ENCODE data around the gene HEYL.

The HEYL gene

GRCh38 chr1:39639305-39640130 is at the start of gene HEYL:
Gene HEYL, minus strand, starts transcription at chr1:39639643. Its CDS starts 18 bp downstream, at chr1:39639625.
- Mint-ChIP-seq H3K27me3 (peaks cover 39% of the 10 kb centered on the region), H3K4me1 (ENCODE audit: low read depth) (peaks cover 11% of the 10 kb centered on the region), H3K36me3 (ENCODE audit: low read depth) (no peaks in the 10 kb centered on the region), H3K4me3 (peak within 1 kb of the TSS; percentile 74), H3K27ac (peak within 1 kb of the TSS; percentile 28), H3K9me3 (peaks cover 12% of the 10 kb centered on the region)
- intact Hi-C loops (cut with micrococcal nuclease), result no loop called here

DNA sequence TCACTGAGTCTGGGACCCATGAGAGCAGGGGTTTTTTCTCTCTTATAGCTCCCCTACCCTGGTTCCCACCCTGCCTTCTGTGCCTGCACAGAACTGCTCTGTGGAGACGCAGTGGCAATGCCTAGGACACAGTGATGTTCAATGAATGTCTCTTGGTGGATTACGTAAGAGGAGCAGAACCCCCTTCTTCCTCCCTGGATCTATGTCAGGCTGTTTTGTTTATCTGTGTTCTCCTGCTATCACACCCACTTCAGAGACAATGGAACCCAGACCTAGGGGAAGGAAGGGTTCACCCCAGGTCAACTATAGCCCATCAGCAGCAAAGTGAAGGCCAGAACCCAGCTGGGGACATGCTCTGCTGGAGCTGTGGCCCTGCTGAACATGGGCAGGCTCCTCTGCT is 49.8 kb upstream of the HEYL start:
- H3K9me3 Mint-ChIP-seq, result no peaks in the 10 kb centered on the region
- H3K36me3 Mint-ChIP-seq (ENCODE audit: low read depth), result no peaks in the 10 kb centered on the region
- intact Hi-C loops (cut with micrococcal nuclease), result no loop called here
- no peak overlapping the region for H3K4me3 Mint-ChIP-seq
- H3K27me3 Mint-ChIP-seq, result peaks cover 92% of the 10 kb centered on the region
- no peak overlapping the region for H3K27ac Mint-ChIP-seq
- H3K4me1 Mint-ChIP-seq (ENCODE audit: low read depth), result peaks cover 20% of the 10 kb centered on the region

GRCh38 chr1:39688706-39689105 is 49.3 kb upstream of the HEYL start:
- H3K9me3 Mint-ChIP-seq, result no peaks in the 10 kb centered on the region
- H3K27me3 Mint-ChIP-seq, result peaks cover 91% of the 10 kb centered on the region
- H3K4me3 Mint-ChIP-seq, result no peak overlapping the region
- no peak overlapping the region for H3K27ac Mint-ChIP-seq
- intact Hi-C loops (cut with micrococcal nuclease), result no loop called here
- H3K4me1 Mint-ChIP-seq (ENCODE audit: low read depth), result peaks cover 20% of the 10 kb centered on the region
- H3K36me3 Mint-ChIP-seq (ENCODE audit: low read depth), result no peaks in the 10 kb centered on the region

DNA sequence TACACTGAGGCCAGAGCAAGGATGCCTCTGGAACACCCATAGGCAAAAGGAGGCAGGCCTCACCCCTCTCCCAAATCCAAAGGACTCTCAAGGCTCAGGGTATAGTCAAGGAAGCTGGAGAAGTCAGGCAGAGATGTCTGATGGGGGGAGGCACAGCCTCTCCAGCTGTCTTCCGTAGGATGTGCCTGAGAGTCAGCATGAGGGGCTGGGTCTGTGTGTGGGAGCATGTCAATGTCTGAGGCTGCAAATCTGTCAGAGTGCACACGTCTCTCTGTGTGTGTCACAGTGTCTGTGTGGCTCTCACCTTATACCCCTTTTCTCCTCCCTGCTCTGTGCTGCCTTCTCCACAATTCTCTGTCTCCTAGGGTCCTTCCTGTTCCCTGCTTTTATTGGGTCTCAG is 47.8 kb upstream of the HEYL start:
- Mint-ChIP-seq H3K4me1 (ENCODE audit: low read depth) (peaks cover 15% of the 10 kb centered on the region), H3K9me3 (no peaks in the 10 kb centered on the region), H3K27ac (no peak overlapping the region), H3K36me3 (ENCODE audit: low read depth) (no peaks in the 10 kb centered on the region), H3K27me3 (peaks cover 92% of the 10 kb centered on the region), H3K4me3 (no peak overlapping the region)
- intact Hi-C loops (cut with micrococcal nuclease), result no loop called here

GRCh38 chr1:39685071-39685470 is 45.6 kb upstream of the HEYL start:
- intact Hi-C loops (cut with micrococcal nuclease), result no loop called here
- no peak overlapping the region for H3K4me3 Mint-ChIP-seq
- no peaks in the 10 kb centered on the region for H3K4me1 Mint-ChIP-seq (ENCODE audit: low read depth)
- H3K9me3 Mint-ChIP-seq, result no peaks in the 10 kb centered on the region
- H3K27me3 Mint-ChIP-seq, result peaks cover 90% of the 10 kb centered on the region
- no peaks in the 10 kb centered on the region for H3K36me3 Mint-ChIP-seq (ENCODE audit: low read depth)
- no peak overlapping the region for H3K27ac Mint-ChIP-seq

- Mint-ChIP-seq H3K4me3 (no peak overlapping the region), H3K9me3 (no peaks in the 10 kb centered on the region), H3K27ac (no peak overlapping the region), H3K4me1 (ENCODE audit: low read depth) (no peaks in the 10 kb centered on the region), H3K27me3 (peaks cover 87% of the 10 kb centered on the region), H3K36me3 (ENCODE audit: low read depth) (no peaks in the 10 kb centered on the region)
- intact Hi-C loops (cut with micrococcal nuclease), result no loop called here
Measured at GRCh38 chr1:39684313-39684664, 44.8 kb upstream of the HEYL start.

- Mint-ChIP-seq H3K36me3 (ENCODE audit: low read depth) (no peaks in the 10 kb centered on the region), H3K27ac (no peak overlapping the region), H3K9me3 (no peaks in the 10 kb centered on the region), H3K4me1 (ENCODE audit: low read depth) (no peaks in the 10 kb centered on the region), H3K27me3 (peaks cover 85% of the 10 kb centered on the region), H3K4me3 (no peak overlapping the region)
- intact Hi-C loops (cut with micrococcal nuclease), result no loop called here
Measured at GRCh38 chr1:39683591-39684312, 44.3 kb upstream of the HEYL start.

- Mint-ChIP-seq H3K9me3 (no peaks in the 10 kb centered on the region), H3K27ac (no peak overlapping the region), H3K4me1 (ENCODE audit: low read depth) (no peaks in the 10 kb centered on the region), H3K4me3 (no peak overlapping the region), H3K27me3 (peaks cover 69% of the 10 kb centered on the region), H3K36me3 (ENCODE audit: low read depth) (no peaks in the 10 kb centered on the region)
- intact Hi-C loops (cut with micrococcal nuclease), result no loop called here
Measured at GRCh38 chr1:39681999-39682398, 42.6 kb upstream of the HEYL start.

- peaks cover 67% of the 10 kb centered on the region for H3K27me3 Mint-ChIP-seq
- intact Hi-C loops (cut with micrococcal nuclease), result no loop called here
- no peak overlapping the region for H3K27ac Mint-ChIP-seq
- H3K36me3 Mint-ChIP-seq (ENCODE audit: low read depth), result no peaks in the 10 kb centered on the region
- no peak overlapping the region for H3K4me3 Mint-ChIP-seq
- no peaks in the 10 kb centered on the region for H3K4me1 Mint-ChIP-seq (ENCODE audit: low read depth)
- H3K9me3 Mint-ChIP-seq, result no peaks in the 10 kb centered on the region
Measured at GRCh38 chr1:39681294-39681693, 41.9 kb upstream of the HEYL start.

- H3K36me3 Mint-ChIP-seq (ENCODE audit: low read depth), result no peaks in the 10 kb centered on the region
- no peak overlapping the region for H3K4me3 Mint-ChIP-seq
- intact Hi-C loops (cut with micrococcal nuclease), result no loop called here
- no peak overlapping the region for H3K27ac Mint-ChIP-seq
- no peaks in the 10 kb centered on the region for H3K4me1 Mint-ChIP-seq (ENCODE audit: low read depth)
- H3K9me3 Mint-ChIP-seq, result no peaks in the 10 kb centered on the region
- peaks cover 62% of the 10 kb centered on the region for H3K27me3 Mint-ChIP-seq
Measured at GRCh38 chr1:39680751-39681150, 41.3 kb upstream of the HEYL start.

GRCh38 chr1:39679821-39680220 is 40.4 kb upstream of the HEYL start:
- Mint-ChIP-seq H3K36me3 (ENCODE audit: low read depth) (no peaks in the 10 kb centered on the region), H3K9me3 (no peaks in the 10 kb centered on the region), H3K4me3 (no peak overlapping the region), H3K27ac (no peak overlapping the region), H3K27me3 (peaks cover 54% of the 10 kb centered on the region), H3K4me1 (ENCODE audit: low read depth) (no peaks in the 10 kb centered on the region)
- intact Hi-C loops (cut with micrococcal nuclease), result no loop called here

GRCh38 chr1:39678889-39679288 is 39.4 kb upstream of the HEYL start:
- intact Hi-C loops (cut with micrococcal nuclease), result no loop called here
- Mint-ChIP-seq H3K4me3 (no peak overlapping the region), H3K36me3 (ENCODE audit: low read depth) (no peaks in the 10 kb centered on the region), H3K4me1 (ENCODE audit: low read depth) (no peaks in the 10 kb centered on the region), H3K9me3 (no peaks in the 10 kb centered on the region), H3K27ac (no peak overlapping the region), H3K27me3 (peaks cover 52% of the 10 kb centered on the region)

- no peak overlapping the region for H3K27ac Mint-ChIP-seq
- intact Hi-C loops (cut with micrococcal nuclease), result no loop called here
- H3K9me3 Mint-ChIP-seq, result no peaks in the 10 kb centered on the region
- H3K4me3 Mint-ChIP-seq, result no peak overlapping the region
- H3K27me3 Mint-ChIP-seq, result peaks cover 50% of the 10 kb centered on the region
- H3K36me3 Mint-ChIP-seq (ENCODE audit: low read depth), result no peaks in the 10 kb centered on the region
- H3K4me1 Mint-ChIP-seq (ENCODE audit: low read depth), result no peaks in the 10 kb centered on the region
Measured at GRCh38 chr1:39677645-39678044, 38.2 kb upstream of the HEYL start.

DNA sequence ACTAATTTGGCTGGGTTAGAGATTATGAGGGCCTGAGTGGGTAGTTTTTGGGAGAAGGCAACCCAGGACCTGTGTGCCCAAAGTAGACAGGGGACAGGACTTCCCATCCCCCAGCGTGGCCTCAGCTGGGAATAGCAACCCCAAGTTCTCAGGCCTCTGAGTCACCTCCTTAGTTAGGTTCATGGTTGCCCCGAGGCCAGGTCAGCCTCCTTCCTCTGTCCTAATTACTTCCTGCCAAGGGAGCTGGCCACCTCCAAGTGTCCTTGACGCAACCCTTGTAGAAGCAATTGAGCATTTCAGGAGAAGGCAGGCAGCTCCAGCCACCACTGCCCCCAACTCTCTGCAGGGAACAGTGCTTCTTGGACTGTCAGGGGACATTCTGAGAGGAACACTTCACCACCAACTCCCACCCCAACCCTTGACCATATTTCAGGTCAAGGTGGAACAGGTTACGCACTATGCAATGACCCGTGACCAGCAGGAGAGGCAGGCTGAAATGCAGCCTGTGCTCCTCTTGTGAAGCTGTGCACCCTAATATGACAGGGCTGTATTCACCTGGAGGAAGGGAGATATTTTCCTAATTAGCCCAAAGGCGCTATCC is 37.6 kb upstream of the HEYL start:
- Mint-ChIP-seq H3K27ac (no peak overlapping the region), H3K4me1 (ENCODE audit: low read depth) (peaks cover 6% of the 10 kb centered on the region), H3K9me3 (no peaks in the 10 kb centered on the region), H3K4me3 (no peak overlapping the region), H3K27me3 (peaks cover 50% of the 10 kb centered on the region), H3K36me3 (ENCODE audit: low read depth) (no peaks in the 10 kb centered on the region)
- intact Hi-C loops (cut with micrococcal nuclease), result no loop called here
